ENCODE data around the gene SEPTIN2. TPM values are rescaled to one million over a fixed set of nuclear protein-coding genes. Genes with fewer than 3 reads are reported as not detected.

SEPTIN2 gene
- total and polyA plus RNA-seq, 10 of the 15 experiments (the other 5 are each of a cell fraction or from before 2014, with no cell fraction given): 169 to 474 (median 269) TPM

- intact Hi-C loops (cut with micrococcal nuclease; ENCODE audit: unreplicated experiment) (no loop called here), in situ Hi-C loops (cut with MboI) (no loop called here)
- FAIRE-seq: no peak
- ChIA-PET RAD21 (ENCODE audit: unreplicated experiment) (no interaction called here), POLR2A (no interaction called here), CTCF (interaction anchor here (0.6 to 1.3 kb wide), 2 partner anchors 31 to 205 kb away, joined by 3 to 5 read pairs; no protein-coding TSS in a partner anchor), SMC1A (ENCODE audit: uncharacterized antibody, unreplicated experiment) (no interaction called here)
- TF ChIP-seq CEBPB (IDR thresholded peaks at IDR 0.05; ENCODE audit: borderline replicate concordance in 1 of 2, low read depth in 2 of 2, low read length in 2 of 2): no peak
- TF ChIP-seq ELK1 (IDR thresholded peaks at IDR 0.05; ENCODE audit: low read depth, low read length): no peak
- TF ChIP-seq, protein P1, sequence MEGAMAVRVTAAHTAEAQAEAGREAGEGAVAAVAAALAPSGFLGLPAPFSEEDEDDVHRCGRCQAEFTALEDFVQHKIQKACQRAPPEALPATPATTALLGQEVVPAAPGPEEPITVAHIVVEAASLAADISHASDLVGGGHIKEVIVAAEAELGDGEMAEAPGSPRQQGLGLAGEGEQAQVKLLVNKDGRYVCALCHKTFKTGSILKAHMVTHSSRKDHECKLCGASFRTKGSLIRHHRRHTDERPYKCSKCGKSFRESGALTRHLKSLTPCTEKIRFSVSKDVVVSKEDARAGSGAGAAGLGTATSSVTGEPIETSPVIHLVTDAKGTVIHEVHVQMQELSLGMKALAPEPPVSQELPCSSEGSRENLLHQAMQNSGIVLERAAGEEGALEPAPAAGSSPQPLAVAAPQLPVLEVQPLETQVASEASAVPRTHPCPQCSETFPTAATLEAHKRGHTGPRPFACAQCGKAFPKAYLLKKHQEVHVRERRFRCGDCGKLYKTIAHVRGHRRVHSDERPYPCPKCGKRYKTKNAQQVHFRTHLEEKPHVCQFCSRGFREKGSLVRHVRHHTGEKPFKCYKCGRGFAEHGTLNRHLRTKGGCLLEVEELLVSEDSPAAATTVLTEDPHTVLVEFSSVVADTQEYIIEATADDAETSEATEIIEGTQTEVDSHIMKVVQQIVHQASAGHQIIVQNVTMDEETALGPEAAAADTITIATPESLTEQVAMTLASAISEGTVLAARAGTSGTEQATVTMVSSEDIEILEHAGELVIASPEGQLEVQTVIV (IDR thresholded peaks at IDR 0.05; ENCODE audit: borderline replicate concordance, partially characterized antibody): no peak
- no peak for TF ChIP-seq POLR2AphosphoS5 (IDR thresholded peaks at IDR 0.05; ENCODE audit: low read length)
- TF ChIP-seq, protein P2, sequence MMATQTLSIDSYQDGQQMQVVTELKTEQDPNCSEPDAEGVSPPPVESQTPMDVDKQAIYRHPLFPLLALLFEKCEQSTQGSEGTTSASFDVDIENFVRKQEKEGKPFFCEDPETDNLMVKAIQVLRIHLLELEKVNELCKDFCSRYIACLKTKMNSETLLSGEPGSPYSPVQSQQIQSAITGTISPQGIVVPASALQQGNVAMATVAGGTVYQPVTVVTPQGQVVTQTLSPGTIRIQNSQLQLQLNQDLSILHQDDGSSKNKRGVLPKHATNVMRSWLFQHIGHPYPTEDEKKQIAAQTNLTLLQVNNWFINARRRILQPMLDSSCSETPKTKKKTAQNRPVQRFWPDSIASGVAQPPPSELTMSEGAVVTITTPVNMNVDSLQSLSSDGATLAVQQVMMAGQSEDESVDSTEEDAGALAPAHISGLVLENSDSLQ (IDR thresholded peaks at IDR 0.05): no peak
- TF ChIP-seq BCL11A (IDR thresholded peaks at IDR 0.05; ENCODE audit: low read depth, low read length): no peak
- no peak for TF ChIP-seq YY1 (IDR thresholded peaks at IDR 0.05; ENCODE audit: low read depth, low read length)
- TF ChIP-seq EGR1 (IDR thresholded peaks at IDR 0.05; ENCODE audit: borderline replicate concordance in 1 of 2, low read depth in 2 of 2, low read length in 2 of 2): no peak
- TF ChIP-seq NRF1 (conservative IDR thresholded peaks at IDR 0.05; ENCODE audit: low read depth, low read length): no peak
- TF ChIP-seq, protein P3, sequence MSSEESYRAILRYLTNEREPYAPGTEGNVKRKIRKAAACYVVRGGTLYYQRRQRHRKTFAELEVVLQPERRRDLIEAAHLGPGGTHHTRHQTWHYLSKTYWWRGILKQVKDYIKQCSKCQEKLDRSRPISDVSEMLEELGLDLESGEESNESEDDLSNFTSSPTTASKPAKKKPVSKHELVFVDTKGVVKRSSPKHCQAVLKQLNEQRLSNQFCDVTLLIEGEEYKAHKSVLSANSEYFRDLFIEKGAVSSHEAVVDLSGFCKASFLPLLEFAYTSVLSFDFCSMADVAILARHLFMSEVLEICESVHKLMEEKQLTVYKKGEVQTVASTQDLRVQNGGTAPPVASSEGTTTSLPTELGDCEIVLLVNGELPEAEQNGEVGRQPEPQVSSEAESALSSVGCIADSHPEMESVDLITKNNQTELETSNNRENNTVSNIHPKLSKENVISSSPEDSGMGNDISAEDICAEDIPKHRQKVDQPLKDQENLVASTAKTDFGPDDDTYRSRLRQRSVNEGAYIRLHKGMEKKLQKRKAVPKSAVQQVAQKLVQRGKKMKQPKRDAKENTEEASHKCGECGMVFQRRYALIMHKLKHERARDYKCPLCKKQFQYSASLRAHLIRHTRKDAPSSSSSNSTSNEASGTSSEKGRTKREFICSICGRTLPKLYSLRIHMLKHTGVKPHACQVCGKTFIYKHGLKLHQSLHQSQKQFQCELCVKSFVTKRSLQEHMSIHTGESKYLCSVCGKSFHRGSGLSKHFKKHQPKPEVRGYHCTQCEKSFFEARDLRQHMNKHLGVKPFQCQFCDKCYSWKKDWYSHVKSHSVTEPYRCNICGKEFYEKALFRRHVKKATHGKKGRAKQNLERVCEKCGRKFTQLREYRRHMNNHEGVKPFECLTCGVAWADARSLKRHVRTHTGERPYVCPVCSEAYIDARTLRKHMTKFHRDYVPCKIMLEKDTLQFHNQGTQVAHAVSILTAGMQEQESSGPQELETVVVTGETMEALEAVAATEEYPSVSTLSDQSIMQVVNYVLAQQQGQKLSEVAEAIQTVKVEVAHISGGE (CRISPR knock-in tag; IDR thresholded peaks at IDR 0.05): no peak
- TF ChIP-seq SREBF1 (IDR thresholded peaks at IDR 0.05; ENCODE audit: low read length): no peak
- no peak for TF ChIP-seq POU2F2 (IDR thresholded peaks at IDR 0.05; ENCODE audit: borderline replicate concordance, low read depth, low read length)
- TF ChIP-seq CBFB (IDR thresholded peaks at IDR 0.05; ENCODE audit: low read depth): no peak
- no peak for TF ChIP-seq SREBF2 (IDR thresholded peaks at IDR 0.05; ENCODE audit: low read length)
- no peak for TF ChIP-seq RAD21 (IDR thresholded peaks at IDR 0.05; ENCODE audit: insufficient read depth, low read depth, low read length)
- H3K9ac ChIP-seq (ENCODE audit: control insufficient read depth, insufficient read depth, low read length): no peak overlapping the region
- H3K27ac ChIP-seq (ENCODE audit: control insufficient read depth, insufficient read depth): no peak overlapping the region
- DNase-seq (ENCODE audit: low read depth, low spot score): no peak
- H3K36me3 ChIP-seq (ENCODE audit: control insufficient read depth in 2 of 2, insufficient read depth in 2 of 2, low read length in 1 of 2): no peaks in the 10 kb centered on the region
- no peak for ATAC-seq
- no peaks in the 10 kb centered on the region for H3K9me3 ChIP-seq (replicated peaks; ENCODE audit: control insufficient read depth, insufficient read depth, low read length)
- H2AFZ ChIP-seq (ENCODE audit: control insufficient read depth, low read depth, low read length): no peak overlapping the region
- no TSS peak for BruUV-seq (replicated peaks)
- H3K4me1 ChIP-seq (ENCODE audit: control insufficient read depth, insufficient read depth, low read length): peaks cover 36% of the 10 kb centered on the region
- H4K20me1 ChIP-seq (ENCODE audit: control insufficient read depth, insufficient read depth): no peaks in the 10 kb centered on the region
- no peaks in the 10 kb centered on the region for H3K27me3 ChIP-seq (replicated peaks in 1 of 2; ENCODE audit: control insufficient read depth in 2 of 2, insufficient read depth in 2 of 2, low read length in 1 of 2)
- H3K79me2 ChIP-seq (ENCODE audit: control insufficient read depth, insufficient read depth, low read length): peaks cover 96% of the 10 kb centered on the region
- H3K4me3 ChIP-seq: no peak overlapping the region
- 79% methylated on average over 5 of the region's 5 CpGs for WGBS (ENCODE audit: insufficient coverage, insufficient replicate concordance, low lambda C conversion rate, missing lambda C conversion rate)
- H3K4me2 ChIP-seq (ENCODE audit: control insufficient read depth, insufficient read depth): no peak overlapping the region
These were observed 7.5 kb upstream of the SEPTIN2 start for GRCh38 chr2:241308267-241308666.

Data from GM12878 (cell line).